IgD-negative memory B cell (primary cell): Measurements from ENCODE around the gene PREX1. TPM values are rescaled to one million over a fixed set of nuclear protein-coding genes. Genes with fewer than 3 reads are reported as not detected.
"Not testable (repeated sequence)": the region's sequence is repeated elsewhere in the genome, so short reads cannot be mapped to it uniquely, and the experiment has no call there.

Experiments
- H3K27ac Mint-ChIP-seq, 3 donors: one replicate each; pipeline ENCODE4 v1.8.0; 2020 to 2022; ENCODE audit warnings: mild to moderate bottlenecking in 3 of 3, mixed read lengths in 3 of 3, moderate library complexity in 1 of 3
- H3K27me3 Mint-ChIP-seq: one replicate; pipeline ENCODE4 v1.8.0; 2021; ENCODE audit warnings: mixed read lengths
- H3K36me3 Mint-ChIP-seq: one replicate; pipeline ENCODE4 v1.8.0; 2020; ENCODE audit warnings: mild to moderate bottlenecking, mixed read lengths
- H3K4me1 Mint-ChIP-seq, 3 donors: one replicate each; pipeline ENCODE4 v1.8.0; 2020 to 2022; ENCODE audit warnings: mixed read lengths in 3 of 3, mild to moderate bottlenecking in 1 of 3
- H3K4me3 Mint-ChIP-seq, 4 donors: one replicate each; pipeline ENCODE4 v1.8.0; 2020 to 2022; ENCODE audit warnings: mild to moderate bottlenecking in 4 of 4, mixed read lengths in 4 of 4, moderate library complexity in 3 of 4
- H3K9me3 Mint-ChIP-seq, 3 donors: one replicate each; pipeline ENCODE4 v1.8.0; 2020 to 2021; ENCODE audit warnings: mixed read lengths in 3 of 3, mild to moderate bottlenecking in 1 of 3
- polyA plus RNA-seq: library from polyadenylated mRNA; unstranded; fragments of 300-500 nt; fragmentation: Illumina TruSeq; gene quantifications from one replicate; pipeline ENCODE4 v1.2.3, GENCODE V29; 2021

Gene PREX1
- polyA plus RNA-seq, 1 donor from 2014 or later: 41.7 TPM

GRCh38 chr20:48598303-48598941 lies 229.4 kb downstream of the PREX1 start:
- not testable (repeated sequence) for H3K36me3 Mint-ChIP-seq, H3K27ac Mint-ChIP-seq, H3K9me3 Mint-ChIP-seq, H3K4me1 Mint-ChIP-seq, H3K4me3 Mint-ChIP-seq
- peaks cover 18% of the 10 kb centered on the region for H3K27me3 Mint-ChIP-seq

- H3K4me1 Mint-ChIP-seq: peaks cover 0 to 3% (median 2%) of the 10 kb centered on the region in 3 donors
- peaks cover 5% of the 10 kb centered on the region for H3K36me3 Mint-ChIP-seq
- no peak overlapping the region for H3K27ac Mint-ChIP-seq
- H3K4me3 Mint-ChIP-seq: no peak overlapping the region
- H3K9me3 Mint-ChIP-seq: peaks cover 4 to 9% (median 7%) of the 10 kb centered on the region in 3 donors
- peaks cover 16% of the 10 kb centered on the region for H3K27me3 Mint-ChIP-seq
These were observed 230.1 kb downstream of the PREX1 start for GRCh38 chr20:48597521-48598302.

GRCh38 chr20:48596334-48596898 lies 231.4 kb downstream of the PREX1 start:
- H3K36me3 Mint-ChIP-seq: peaks cover 3% of the 10 kb centered on the region
- H3K27ac Mint-ChIP-seq: no peak overlapping the region
- H3K4me3 Mint-ChIP-seq: peak overlapping the region in 1 of 4 donors; percentile 6
- H3K9me3 Mint-ChIP-seq: peaks cover 4 to 9% (median 7%) of the 10 kb centered on the region in 3 donors
- H3K27me3 Mint-ChIP-seq: peaks cover 16% of the 10 kb centered on the region
- H3K4me1 Mint-ChIP-seq: peaks cover 0 to 3% (median 2%) of the 10 kb centered on the region in 3 donors

DNA sequence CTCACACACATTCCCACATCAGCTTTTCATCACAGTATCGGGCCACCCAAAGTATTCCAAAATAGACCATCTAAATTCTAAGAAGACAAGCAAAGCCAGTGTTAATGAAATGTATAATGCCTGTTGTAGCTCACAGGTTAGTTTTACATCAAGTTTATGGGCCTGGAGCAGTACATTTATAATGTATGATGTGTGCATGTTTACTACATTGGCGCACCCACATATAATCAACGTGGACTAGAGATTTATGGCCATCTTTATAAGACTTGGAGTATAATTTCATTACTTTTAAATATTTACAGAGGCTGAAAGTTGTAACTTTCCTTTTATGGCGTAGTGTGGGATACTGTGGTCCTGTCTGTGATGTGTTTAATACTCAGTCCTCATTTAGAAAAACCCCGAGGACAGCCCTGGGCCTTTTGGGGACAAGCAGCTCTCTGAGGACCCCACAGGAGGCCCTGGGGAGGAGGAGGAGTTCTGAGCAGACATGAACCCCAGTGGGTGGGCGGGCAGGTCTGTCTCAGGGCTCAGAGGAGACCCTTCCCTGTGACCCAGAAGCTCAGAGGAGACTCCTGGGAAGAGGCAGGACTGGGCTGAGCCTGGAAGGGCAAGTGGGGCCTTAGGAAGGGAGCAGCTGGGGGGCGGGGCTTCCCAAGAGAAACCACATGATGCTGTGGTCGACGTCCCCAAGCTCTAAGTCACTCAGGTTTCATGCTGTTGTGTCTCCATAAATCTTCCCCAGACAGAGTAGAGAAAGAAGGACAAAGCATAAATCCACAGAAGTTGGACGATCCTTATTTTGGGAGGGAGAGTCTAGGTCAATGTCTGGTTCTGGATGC lies 232.1 kb downstream of the PREX1 start:
- Mint-ChIP-seq H3K27ac (no peak overlapping the region), H3K27me3 (peaks cover 13% of the 10 kb centered on the region), H3K36me3 (peaks cover 3% of the 10 kb centered on the region), H3K9me3 (peaks cover 4 to 9% (median 7%) of the 10 kb centered on the region in 3 donors), H3K4me3 (no peak overlapping the region), H3K4me1 (peaks cover 0 to 2% (median 0%) of the 10 kb centered on the region in 3 donors)

- no peak overlapping the region for H3K27ac Mint-ChIP-seq
- peaks cover 4 to 9% (median 7%) of the 10 kb centered on the region in 3 donors for H3K9me3 Mint-ChIP-seq
- H3K27me3 Mint-ChIP-seq: peaks cover 10% of the 10 kb centered on the region
- no peak overlapping the region for H3K4me3 Mint-ChIP-seq
- no peaks in the 10 kb centered on the region for H3K4me1 Mint-ChIP-seq
- H3K36me3 Mint-ChIP-seq: peaks cover 3% of the 10 kb centered on the region
These were observed 233.3 kb downstream of the PREX1 start for GRCh38 chr20:48594533-48594932.

DNA sequence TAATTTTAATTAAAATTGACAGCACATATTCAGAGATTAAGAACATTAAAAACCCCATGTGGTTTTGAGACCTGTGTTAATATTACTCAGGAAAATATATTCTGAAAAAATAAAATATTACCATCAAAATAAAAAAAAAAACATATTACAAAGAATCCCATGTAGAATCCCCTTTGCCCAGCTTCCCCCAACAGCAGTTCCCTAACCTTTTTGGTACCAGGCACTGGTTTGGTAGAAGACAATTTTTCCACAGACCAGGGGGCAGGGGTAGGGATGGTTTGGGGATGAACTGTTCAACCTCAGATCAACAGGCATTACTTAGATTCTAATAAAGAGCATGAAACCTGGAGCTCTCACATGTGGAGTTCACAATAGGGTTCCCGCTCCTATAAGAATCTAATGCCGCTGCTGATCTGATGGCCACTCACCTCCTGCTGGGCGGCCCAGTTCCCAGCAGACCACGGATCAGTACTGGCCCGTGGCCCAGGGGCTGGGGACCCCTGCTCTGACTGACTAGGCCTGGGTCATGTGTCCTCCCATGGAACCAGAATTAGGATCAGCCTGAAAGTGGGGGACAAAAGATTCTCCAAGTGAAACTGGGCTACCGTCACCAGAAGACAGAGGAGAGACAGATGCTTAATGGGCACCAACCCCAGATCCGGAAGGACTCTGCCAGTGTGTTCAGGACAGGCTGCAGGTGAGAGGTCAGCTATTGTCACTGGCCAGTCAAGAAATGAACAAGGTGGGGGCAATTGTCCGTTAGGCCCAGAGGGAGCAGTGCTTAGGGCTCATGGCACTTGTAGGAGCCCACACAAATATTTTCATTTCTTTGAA lies 235.5 kb downstream of the PREX1 start:
- Mint-ChIP-seq H3K36me3 (peaks cover 5% of the 10 kb centered on the region), H3K27me3 (peaks cover 9% of the 10 kb centered on the region)

DNA sequence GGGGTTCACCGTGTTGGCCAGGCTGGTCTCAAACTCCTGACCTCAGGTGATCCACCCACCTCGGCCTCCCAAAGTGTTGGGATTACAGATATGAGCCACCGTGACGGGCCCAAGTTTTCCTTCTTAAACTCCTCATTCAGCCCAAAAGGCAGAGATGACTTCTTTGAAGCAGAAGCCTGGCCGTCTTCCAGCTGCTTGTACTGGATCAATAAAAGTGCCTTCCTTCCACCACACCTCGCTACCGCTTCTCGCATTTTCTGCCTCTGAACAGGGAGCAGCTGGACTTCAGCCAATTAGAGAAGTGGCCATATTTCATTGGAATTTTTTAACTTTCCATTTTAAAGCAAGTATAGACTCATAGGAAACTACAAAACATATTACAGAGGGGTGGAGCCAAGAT lies 241.1 kb downstream of the PREX1 start:
- Mint-ChIP-seq H3K4me1 (no peaks in the 10 kb centered on the region), H3K36me3 (peaks cover 4% of the 10 kb centered on the region), H3K4me3 (no peak overlapping the region), H3K27me3 (peaks cover 14% of the 10 kb centered on the region), H3K9me3 (peaks cover 0 to 2% (median 0%) of the 10 kb centered on the region in 3 donors), H3K27ac (no peak overlapping the region)

More for the DNA sequence above, 235.5 kb downstream of the PREX1 start:
- H3K4me1 Mint-ChIP-seq: no peaks in the 10 kb centered on the region
- H3K27ac Mint-ChIP-seq: no peak overlapping the region
- peaks cover 4 to 9% (median 7%) of the 10 kb centered on the region in 3 donors for H3K9me3 Mint-ChIP-seq
- no peak overlapping the region for H3K4me3 Mint-ChIP-seq

- H3K36me3 Mint-ChIP-seq: peaks cover 5% of the 10 kb centered on the region
- H3K4me3 Mint-ChIP-seq: no peak overlapping the region
- H3K9me3 Mint-ChIP-seq: peaks cover 0 to 2% (median 0%) of the 10 kb centered on the region in 3 donors
- H3K27ac Mint-ChIP-seq: no peak overlapping the region
- peaks cover 21% of the 10 kb centered on the region for H3K27me3 Mint-ChIP-seq
- H3K4me1 Mint-ChIP-seq: no peaks in the 10 kb centered on the region
These were observed 242.5 kb downstream of the PREX1 start for GRCh38 chr20:48585061-48585870.

DNA sequence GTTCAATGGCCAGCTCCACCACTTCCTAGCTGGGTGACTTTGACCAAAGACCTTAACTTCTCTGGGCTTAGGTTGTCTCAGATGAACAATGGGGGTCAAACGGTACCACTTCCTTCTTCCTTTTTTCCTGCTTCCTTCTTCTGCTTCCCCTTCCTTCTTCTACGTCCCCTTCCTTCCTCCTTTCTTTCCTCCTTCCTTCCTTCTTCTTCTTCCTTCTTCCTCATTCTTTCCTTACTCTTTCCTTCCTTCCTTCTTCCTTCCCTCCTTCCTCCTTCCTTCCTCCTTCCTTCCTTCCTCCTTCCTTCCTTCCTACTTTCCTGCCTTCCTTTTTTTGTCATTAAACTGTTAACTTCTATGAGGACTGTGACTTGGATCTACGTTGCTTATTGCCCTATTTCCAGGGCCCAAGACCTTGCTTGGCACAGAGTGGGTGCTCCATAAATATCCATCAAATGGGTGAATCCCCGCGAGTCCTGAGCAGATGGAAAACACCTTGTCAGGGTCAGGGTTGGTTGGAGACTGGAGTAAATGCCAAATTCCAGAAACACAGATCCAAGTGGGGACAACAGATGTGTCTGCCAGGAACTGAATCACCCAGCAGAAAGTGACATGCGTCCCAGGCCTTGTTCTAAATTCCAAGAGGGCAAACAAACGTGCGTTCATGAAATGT lies 243.3 kb downstream of the PREX1 start:
- Mint-ChIP-seq H3K9me3 (peaks cover 0 to 2% (median 0%) of the 10 kb centered on the region in 3 donors), H3K36me3 (peaks cover 5% of the 10 kb centered on the region), H3K27me3 (peaks cover 21% of the 10 kb centered on the region), H3K4me3 (no peak overlapping the region), H3K4me1 (no peaks in the 10 kb centered on the region), H3K27ac (no peak overlapping the region)

- Mint-ChIP-seq H3K9me3 (peaks cover 0 to 2% (median 0%) of the 10 kb centered on the region in 3 donors), H3K4me1 (no peaks in the 10 kb centered on the region), H3K27me3 (peaks cover 21% of the 10 kb centered on the region)
These were observed 244.0 kb downstream of the PREX1 start for GRCh38 chr20:48583801-48584200.

GRCh38 chr20:48583171-48583570 lies 244.6 kb downstream of the PREX1 start:
- Mint-ChIP-seq H3K27me3 (peaks cover 21% of the 10 kb centered on the region), H3K36me3 (peaks cover 4% of the 10 kb centered on the region), H3K27ac (no peak overlapping the region)

More at GRCh38 chr20:48583801-48584200, 244.0 kb downstream of the PREX1 start:
- Mint-ChIP-seq H3K27ac (no peak overlapping the region), H3K36me3 (peaks cover 5% of the 10 kb centered on the region), H3K4me3 (no peak overlapping the region)

GRCh38 chr20:48582673-48582985 lies 245.2 kb downstream of the PREX1 start:
- H3K27ac Mint-ChIP-seq: no peak overlapping the region

More at GRCh38 chr20:48583171-48583570, 244.6 kb downstream of the PREX1 start:
- H3K4me3 Mint-ChIP-seq: no peak overlapping the region
- no peaks in the 10 kb centered on the region for H3K4me1 Mint-ChIP-seq
- peaks cover 0 to 2% (median 0%) of the 10 kb centered on the region in 3 donors for H3K9me3 Mint-ChIP-seq

DNA sequence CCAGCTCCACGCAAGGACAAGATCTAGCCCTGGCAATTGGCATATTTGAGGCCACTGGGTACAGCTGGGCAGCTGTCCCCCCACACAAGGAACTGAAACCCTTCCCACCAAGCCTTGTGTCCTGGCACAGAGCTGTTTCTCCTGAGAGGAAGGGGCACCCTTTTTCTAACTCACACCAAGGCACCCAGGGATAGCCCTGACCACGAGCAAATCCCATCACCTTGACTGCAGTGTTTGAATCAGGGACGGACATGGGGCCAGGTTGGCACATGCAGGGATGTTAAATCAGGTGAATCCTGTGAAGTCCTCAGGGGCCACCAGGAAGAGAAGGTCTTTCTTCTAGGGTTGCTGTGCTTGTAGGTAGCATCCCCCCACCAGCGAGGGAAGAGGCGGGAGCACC lies 246.6 kb downstream of the PREX1 start:
- Mint-ChIP-seq H3K36me3 (peaks cover 2% of the 10 kb centered on the region), H3K9me3 (peaks cover 0 to 2% (median 0%) of the 10 kb centered on the region in 3 donors), H3K27me3 (peaks cover 17% of the 10 kb centered on the region), H3K27ac (no peak overlapping the region), H3K4me1 (no peaks in the 10 kb centered on the region), H3K4me3 (no peak overlapping the region)

More at GRCh38 chr20:48582673-48582985, 245.2 kb downstream of the PREX1 start:
- no peak overlapping the region for H3K4me3 Mint-ChIP-seq
- H3K4me1 Mint-ChIP-seq: no peaks in the 10 kb centered on the region
- peaks cover 4% of the 10 kb centered on the region for H3K36me3 Mint-ChIP-seq
- peaks cover 21% of the 10 kb centered on the region for H3K27me3 Mint-ChIP-seq
- H3K9me3 Mint-ChIP-seq: peaks cover 0 to 2% (median 0%) of the 10 kb centered on the region in 3 donors
